Testis (tissue), 3 donors: ENCODE measurements around the gene MLH1. TPM values are rescaled to one million over a fixed set of nuclear protein-coding genes. Genes with fewer than 3 reads are reported as not detected.
A peak's percentile ranks its signal among the peaks of the same experiment; 100 is the strongest.

Experiments
- DNase-seq: peaks from one replicate; pipeline ENCODE4 v3.0.0-alpha.2; 2019
- H3K27ac ChIP-seq, 2 donors: fragments of 200-600 bp; sonication (generic); one replicate each; pipeline ENCODE4 v1.5.1; 2019
- H3K27me3 ChIP-seq: fragments of 200-600 bp; sonication (generic); one replicate; pipeline ENCODE4 v1.5.1; 2019
- H3K36me3 ChIP-seq: fragments of 200-600 bp; sonication (generic); one replicate; pipeline ENCODE4 v1.5.1; 2017; ENCODE audit warnings: low read depth; ENCODE audit errors: missing control alignments
- H3K4me1 ChIP-seq: fragments of 200-600 bp; sonication (generic); one replicate; pipeline ENCODE4 v1.5.1; 2019
- H3K4me3 ChIP-seq, 2 donors: fragments of 200-600 bp; sonication (generic); one replicate each; pipeline ENCODE4 v1.5.1; 2017 to 2019
- H3K9me3 ChIP-seq: fragments of 200-600 bp; sonication (generic); one replicate; pipeline ENCODE4 v1.5.1; 2017
- CTCF ChIP-seq, 3 experiments: fragments of 450-650 bp in 2 of 3; fragments of 200-600 bp in 1 of 3; sonication (generic) in 1 of 3; IDR thresholded peaks; one replicate each; pipeline ENCODE4 v1.5.1; 2016 to 2019; ENCODE audit warnings: antibody characterized with exemption in 3 of 3, mild to moderate bottlenecking in 2 of 3, moderate library complexity in 1 of 3
- POLR2A ChIP-seq: fragments of 450-650 bp; IDR thresholded peaks from one replicate; pipeline ENCODE4 v1.6.1; 2017; ENCODE audit warnings: antibody characterized with exemption, mild to moderate bottlenecking, moderate library complexity
- WGBS, 2 donors: methylation state at CpG; one replicate each; pipeline ENCODE4 v1.1.5; 2018; 5-methylcytosine and 5-hydroxymethylcytosine counted together
- intact Hi-C: fragments of 100-400 bp; cut with DNase I; formaldehyde crosslinking; loops from one replicate; pipeline ENCODE4 v1.15.1; 2023; ENCODE audit warnings: low total_unique reads
- polyA plus RNA-seq: library from polyadenylated mRNA; stranded (reverse); fragments of 350-450 nt; fragmentation: Illumina TruSeq; extraction: RNeasy Lipid Tissue Mini Kit (QIAGEN cat#74804); gene quantifications from one replicate; pipeline ENCODE4 v1.2.3, GENCODE V29; 2014; ENCODE audit warnings: low read depth, low replicate concordance; ENCODE audit not compliant: insufficient read depth
- total RNA-seq, 2 donors: library from RNA; depleted of rRNA; stranded (reverse); fragments of >200 nt; gene quantifications; one replicate each; pipeline ENCODE4 v1.2.3, GENCODE V29; 2016

MLH1 gene
- total and polyA plus RNA-seq, 3 donors from 2014 or later = 57.1 to 90.2 (median 64.4) TPM

DNA sequence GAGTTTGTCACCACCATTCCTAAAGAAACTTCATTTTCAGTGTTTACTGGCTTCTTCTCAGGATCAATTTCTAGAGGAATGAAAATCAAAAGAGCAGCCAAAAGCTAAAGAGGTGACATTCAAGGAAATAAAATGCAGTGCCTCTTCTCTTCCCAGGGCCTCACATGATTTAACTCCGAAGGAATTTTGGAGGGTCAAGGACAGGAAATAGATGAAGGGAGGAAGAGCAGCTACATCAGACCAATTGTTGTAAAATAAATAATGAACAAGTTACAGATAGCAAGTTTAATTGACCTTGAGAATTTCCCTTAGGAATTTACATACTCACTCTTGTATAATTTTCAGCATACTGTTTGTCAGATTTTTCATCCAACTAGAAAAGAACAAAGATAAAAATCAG, 103.0 kb downstream of the MLH1 start:
- intact Hi-C loops = no loop called here
- H3K27ac ChIP-seq = peak overlapping the region in 1 of 2 donors; percentile 67
- DNase-seq = no peak
- no peaks in the 10 kb centered on the region for H3K9me3 ChIP-seq
- H3K36me3 ChIP-seq = no peaks in the 10 kb centered on the region
- TF ChIP-seq POLR2A = no peak
- no peak for TF ChIP-seq CTCF (IDR thresholded peaks at IDR 0.05)
- 33 to 43% methylated on average over 1 of the region's 1 CpG for WGBS, 2 donors
- no peak overlapping the region for H3K4me3 ChIP-seq
- H3K4me1 ChIP-seq = peaks cover 10% of the 10 kb centered on the region
- H3K27me3 ChIP-seq = no peaks in the 10 kb centered on the region

GRCh38 chr3:37096975-37097374, 103.7 kb downstream of the MLH1 start:
- no peak overlapping the region for H3K4me3 ChIP-seq
- intact Hi-C loops = no loop called here
- no peak for DNase-seq
- TF ChIP-seq POLR2A = no peak
- TF ChIP-seq CTCF (IDR thresholded peaks at IDR 0.05) = no peak
- H3K36me3 ChIP-seq = no peaks in the 10 kb centered on the region
- peak overlapping the region in 1 of 2 donors; percentile 67 for H3K27ac ChIP-seq
- no peaks in the 10 kb centered on the region for H3K27me3 ChIP-seq
- peaks cover 10% of the 10 kb centered on the region for H3K4me1 ChIP-seq
- WGBS, 2 donors = 26 to 32% methylated on average over 1 of the region's 1 CpG
- no peaks in the 10 kb centered on the region for H3K9me3 ChIP-seq

DNA sequence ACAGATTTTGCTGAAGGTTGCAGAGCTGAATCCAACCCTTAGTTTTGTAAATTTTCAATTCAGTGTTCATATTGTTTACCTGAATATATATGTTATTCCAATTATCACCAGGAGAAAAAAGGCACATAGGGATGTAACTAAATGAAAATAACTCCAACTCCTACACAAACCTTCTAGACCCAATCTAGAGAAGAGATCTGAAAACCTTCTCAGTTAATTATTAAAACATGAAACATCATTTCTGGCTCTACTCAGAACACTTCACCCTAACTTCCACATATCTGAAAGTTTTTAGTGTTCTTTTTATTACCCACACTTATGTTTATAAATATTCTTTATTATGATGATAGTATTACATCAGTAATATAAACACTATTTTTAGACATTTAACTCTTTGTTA, 104.5 kb downstream of the MLH1 start:
- no peaks in the 10 kb centered on the region for H3K27me3 ChIP-seq
- no peak for TF ChIP-seq POLR2A
- no peak for TF ChIP-seq CTCF (IDR thresholded peaks at IDR 0.05)
- intact Hi-C loops = no loop called here

GRCh38 chr3:37098884-37099283, 105.6 kb downstream of the MLH1 start:
- 86 to 93% methylated on average over 2 of the region's 2 CpGs for WGBS, 2 donors
- Histone ChIP-seq H3K4me1 (peaks cover 10% of the 10 kb centered on the region), H3K27ac (no peak overlapping the region), H3K36me3 (no peaks in the 10 kb centered on the region), H3K4me3 (no peak overlapping the region), H3K9me3 (no peaks in the 10 kb centered on the region), H3K27me3 (no peaks in the 10 kb centered on the region)
- TF ChIP-seq POLR2A = no peak
- no peak for TF ChIP-seq CTCF (IDR thresholded peaks at IDR 0.05)
- intact Hi-C loops = no loop called here
- DNase-seq = no peak

More for the DNA sequence above, 104.5 kb downstream of the MLH1 start:
- no peak for DNase-seq
- no peak overlapping the region for H3K4me3 ChIP-seq
- H3K4me1 ChIP-seq = peaks cover 10% of the 10 kb centered on the region
- H3K27ac ChIP-seq = peak overlapping the region in 1 of 2 donors; percentile 20
- H3K9me3 ChIP-seq = no peaks in the 10 kb centered on the region
- no peaks in the 10 kb centered on the region for H3K36me3 ChIP-seq

- H3K27me3 ChIP-seq = no peaks in the 10 kb centered on the region
- no peak overlapping the region for H3K4me3 ChIP-seq
- H3K9me3 ChIP-seq = no peaks in the 10 kb centered on the region
- H3K4me1 ChIP-seq = peaks cover 10% of the 10 kb centered on the region
- intact Hi-C loops = no loop called here
- TF ChIP-seq CTCF (IDR thresholded peaks at IDR 0.05) (no peak), POLR2A (no peak)
- no peak for DNase-seq
- H3K36me3 ChIP-seq = no peaks in the 10 kb centered on the region
- no peak overlapping the region for H3K27ac ChIP-seq
These were observed 106.2 kb downstream of the MLH1 start for GRCh38 chr3:37099469-37099868.
